ENCODE measurements around the gene AANAT.

Gene AANAT

GRCh38 chr17:76492989-76493501, 25.6 kb downstream of the AANAT start:
- peaks cover 61 to 63% of the 10 kb centered on the region in 2 experiments for H3K4me1 ChIP-seq (ENCODE audit: control insufficient read depth in 1 of 2, insufficient read depth in 1 of 2, low read depth in 1 of 2, low read length in 1 of 2)
- TF ChIP-seq CTCF (IDR thresholded peaks at IDR 0.05), result peak; percentile 47
- no peaks in the 10 kb centered on the region for H3K27me3 ChIP-seq
- H3K9me3 ChIP-seq, result no peaks in the 10 kb centered on the region
- H3K4me3 ChIP-seq (ENCODE audit: low read depth in 1 of 2, low read length in 1 of 2), result peak overlapping the region; percentile 59 to 62
- H3K36me3 ChIP-seq, result no peaks in the 10 kb centered on the region
- H3K27ac ChIP-seq, result peak overlapping the region; percentile 98

- Histone ChIP-seq H3K4me3 (ENCODE audit: low read depth in 1 of 2, low read length in 1 of 2) (peak overlapping the region; percentile 59 to 62), H3K27me3 (no peaks in the 10 kb centered on the region), H3K9me3 (no peaks in the 10 kb centered on the region), H3K36me3 (no peaks in the 10 kb centered on the region), H3K27ac (peak overlapping the region; percentile 98), H3K4me1 (ENCODE audit: control insufficient read depth in 1 of 2, insufficient read depth in 1 of 2, low read depth in 1 of 2, low read length in 1 of 2) (peaks cover 65 to 67% of the 10 kb centered on the region in 2 experiments)
- no peak for TF ChIP-seq CTCF (IDR thresholded peaks at IDR 0.05)
Measured at GRCh38 chr17:76493505-76494167, 26.2 kb downstream of the AANAT start.

- H3K27ac ChIP-seq, result peak overlapping the region; percentile 98
- H3K36me3 ChIP-seq, result no peaks in the 10 kb centered on the region
- no peaks in the 10 kb centered on the region for H3K9me3 ChIP-seq
- peaks cover 69 to 74% of the 10 kb centered on the region in 2 experiments for H3K4me1 ChIP-seq (ENCODE audit: control insufficient read depth in 1 of 2, insufficient read depth in 1 of 2, low read depth in 1 of 2, low read length in 1 of 2)
- TF ChIP-seq CTCF (IDR thresholded peaks at IDR 0.05), result no peak
- H3K27me3 ChIP-seq, result no peaks in the 10 kb centered on the region
- H3K4me3 ChIP-seq (ENCODE audit: low read depth in 1 of 2, low read length in 1 of 2), result no peak overlapping the region
Measured at GRCh38 chr17:76495663-76496400, 28.4 kb downstream of the AANAT start.

- Histone ChIP-seq H3K4me3 (ENCODE audit: low read depth in 1 of 2, low read length in 1 of 2) (no peak overlapping the region), H3K27me3 (no peaks in the 10 kb centered on the region), H3K27ac (no peak overlapping the region), H3K36me3 (no peaks in the 10 kb centered on the region), H3K4me1 (ENCODE audit: control insufficient read depth in 1 of 2, insufficient read depth in 1 of 2, low read depth in 1 of 2, low read length in 1 of 2) (peaks cover 69 to 70% of the 10 kb centered on the region in 2 experiments), H3K9me3 (no peaks in the 10 kb centered on the region)
- TF ChIP-seq CTCF (IDR thresholded peaks at IDR 0.05), result no peak
Measured at GRCh38 chr17:76496464-76496863, 29.1 kb downstream of the AANAT start.

GRCh38 chr17:76497699-76497978, 30.2 kb downstream of the AANAT start:
- H3K4me1 ChIP-seq (ENCODE audit: control insufficient read depth in 1 of 2, insufficient read depth in 1 of 2, low read depth in 1 of 2, low read length in 1 of 2), result peaks cover 69 to 70% of the 10 kb centered on the region in 2 experiments

More at GRCh38 chr17:76497699-76497978, 30.2 kb downstream of the AANAT start:
- no peaks in the 10 kb centered on the region for H3K9me3 ChIP-seq
- no peak overlapping the region for H3K4me3 ChIP-seq (ENCODE audit: low read depth in 1 of 2, low read length in 1 of 2)
- no peak for TF ChIP-seq CTCF (IDR thresholded peaks at IDR 0.05)
- no peaks in the 10 kb centered on the region for H3K27me3 ChIP-seq
- H3K27ac ChIP-seq, result no peak overlapping the region
- no peaks in the 10 kb centered on the region for H3K36me3 ChIP-seq
